Activated gamma-delta T cell treated with Interleukin-2 at 50 U/mL for 16 hours (primary cell): ENCODE data around the gene PLA2R1.

Experiments used
- DNase-seq: peaks from one replicate; pipeline ENCODE4 v3.0.0-alpha.2; 2020

The PLA2R1 gene

DNA sequence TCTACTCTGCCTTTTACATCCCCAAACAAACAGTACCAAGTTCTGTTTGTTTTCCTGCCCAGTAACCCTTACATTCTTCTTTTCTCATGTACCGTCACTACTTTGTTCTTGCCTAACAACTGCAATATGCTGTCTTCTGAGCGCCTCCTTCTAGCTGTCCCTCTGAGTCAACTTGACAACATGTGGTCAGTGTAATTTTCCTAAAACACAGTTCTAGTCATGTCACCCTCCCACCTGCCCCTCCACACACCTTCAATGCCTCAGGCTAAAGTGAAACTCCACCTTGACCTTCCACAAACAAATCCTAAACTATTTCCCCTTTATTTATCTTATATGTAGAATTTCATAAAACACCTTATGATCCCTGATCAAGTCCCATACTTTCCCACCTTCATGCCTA is 139.9 kb downstream of the PLA2R1 start:
- DNase-seq = no peak

DNA sequence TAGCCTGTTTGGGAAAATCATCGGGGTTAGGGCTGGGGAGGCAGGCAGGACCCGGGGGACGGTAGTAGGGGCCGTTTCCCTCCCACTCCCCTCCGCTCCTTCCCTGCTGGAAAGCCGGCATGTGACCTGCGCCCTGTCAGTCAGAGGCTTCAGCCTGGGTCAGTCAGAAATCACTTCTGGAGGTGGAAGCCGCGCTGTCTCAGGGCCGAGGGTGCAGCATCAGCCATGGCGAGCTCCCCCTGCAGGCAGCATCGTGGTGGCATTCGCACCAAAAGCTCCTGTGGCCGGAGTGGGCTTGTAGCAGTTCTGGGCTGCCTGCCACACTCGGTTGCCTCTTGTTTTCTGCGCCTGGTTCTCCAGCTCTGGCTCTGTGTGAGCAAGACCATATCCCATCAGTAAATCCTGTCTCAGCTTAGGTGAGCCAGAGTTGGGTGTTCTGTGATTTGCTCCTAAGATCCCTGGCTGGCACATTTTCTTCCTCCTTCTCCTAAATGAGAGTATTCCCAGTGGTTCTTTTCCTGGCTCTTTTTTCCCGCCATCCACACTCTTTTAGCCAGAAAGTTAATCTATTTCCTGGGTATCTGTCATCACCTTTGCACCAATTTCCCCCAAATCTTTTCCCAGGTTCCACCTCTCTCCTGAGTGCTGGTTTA is 140.5 kb downstream of the PLA2R1 start:
- DNase-seq = peak; percentile 69

DNA sequence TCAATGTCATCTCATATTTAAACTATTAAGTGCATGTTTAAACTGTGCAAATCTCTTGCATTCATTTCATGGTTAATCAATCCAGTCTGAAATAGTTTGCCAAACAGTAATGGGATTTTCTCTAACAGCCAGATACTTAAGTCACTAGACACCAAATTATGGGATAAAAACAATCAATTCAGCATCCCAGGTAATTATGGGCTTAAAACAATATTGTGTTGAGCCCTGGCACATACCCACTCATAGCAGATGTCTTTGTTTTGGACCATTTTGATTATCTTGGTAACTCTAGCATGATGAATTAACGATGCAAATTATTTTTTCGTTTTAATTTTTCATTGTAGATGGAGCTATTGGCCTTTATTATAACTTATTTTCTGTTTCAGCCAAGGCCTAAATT is 145.9 kb downstream of the PLA2R1 start:
- no peak for DNase-seq

DNA sequence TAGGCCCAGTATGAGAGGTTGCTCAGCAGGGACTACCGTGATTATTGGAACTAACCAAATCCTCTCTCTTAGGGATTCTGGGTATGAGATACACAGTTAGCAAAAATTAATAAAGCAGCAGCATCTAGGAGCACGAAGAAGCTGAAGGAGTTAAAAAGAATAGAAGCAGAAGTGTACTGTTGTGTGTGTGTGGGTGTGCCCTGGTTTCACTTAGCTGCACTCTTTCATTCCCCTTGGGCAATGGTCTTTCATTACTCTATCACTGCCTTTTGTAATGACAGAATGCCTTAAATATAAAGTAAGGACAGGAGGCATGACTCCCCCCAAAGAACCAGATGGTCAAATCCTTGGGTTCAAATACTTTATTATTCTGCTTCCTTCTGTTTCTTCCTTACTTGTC is 148.5 kb downstream of the PLA2R1 start:
- no peak for DNase-seq

DNA sequence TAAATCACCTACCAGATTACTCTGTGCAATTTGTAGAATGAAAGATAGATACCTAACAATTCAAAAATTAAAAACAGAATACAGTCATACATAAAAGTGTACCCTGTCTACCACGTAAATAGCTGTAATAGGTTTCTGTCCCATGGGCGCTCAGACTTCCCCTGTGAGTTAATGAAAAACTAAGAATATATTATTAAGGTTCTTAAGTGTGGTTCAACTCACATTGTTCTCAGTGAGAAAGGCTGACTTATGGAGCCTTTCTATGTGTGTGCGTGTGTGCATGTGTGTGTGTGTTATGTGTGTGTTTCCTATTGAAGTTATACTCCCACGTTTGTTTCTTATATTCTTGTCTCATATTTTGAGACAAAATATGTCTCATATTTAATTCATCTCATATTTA is 149.8 kb downstream of the PLA2R1 start:
- no peak for DNase-seq

DNA sequence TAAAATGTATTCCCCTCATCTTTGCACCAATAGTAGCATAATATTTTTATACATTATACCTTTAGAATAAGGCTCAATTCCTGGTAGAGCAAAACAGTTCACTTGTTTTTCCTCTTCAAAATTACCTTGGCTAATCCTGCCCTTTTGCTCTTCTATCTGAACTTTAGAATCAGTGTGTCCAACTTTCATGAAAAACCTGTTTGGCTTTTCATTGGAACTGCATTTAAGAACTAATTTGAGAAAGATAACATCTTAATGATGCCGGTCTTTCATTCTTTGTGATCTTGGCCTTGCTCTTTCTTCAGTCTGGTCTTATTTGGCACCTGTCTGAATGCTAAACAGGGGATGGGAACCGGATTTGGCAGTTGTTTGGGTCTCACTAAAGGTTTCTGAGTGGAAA is 151.5 kb downstream of the PLA2R1 start:
- no peak for DNase-seq

DNA sequence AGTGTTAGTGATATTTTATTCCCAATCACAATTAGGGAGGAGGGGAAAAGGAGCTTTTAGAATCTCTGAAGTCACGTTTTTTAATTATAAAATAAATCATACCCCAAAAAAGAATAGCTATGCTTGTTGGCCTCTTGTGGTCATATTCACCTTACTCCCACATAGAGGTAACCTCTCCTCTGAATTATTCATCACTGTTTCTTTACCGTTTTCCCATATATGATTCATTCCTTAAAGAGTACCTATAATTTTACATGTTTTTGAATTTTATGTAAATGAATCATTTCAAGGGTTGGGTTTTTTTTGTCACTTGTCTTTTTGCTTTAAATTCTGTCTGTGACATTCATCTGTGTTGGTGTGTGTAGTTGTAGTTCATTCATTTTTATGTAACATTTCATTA is 153.8 kb downstream of the PLA2R1 start:
- no peak for DNase-seq

DNA sequence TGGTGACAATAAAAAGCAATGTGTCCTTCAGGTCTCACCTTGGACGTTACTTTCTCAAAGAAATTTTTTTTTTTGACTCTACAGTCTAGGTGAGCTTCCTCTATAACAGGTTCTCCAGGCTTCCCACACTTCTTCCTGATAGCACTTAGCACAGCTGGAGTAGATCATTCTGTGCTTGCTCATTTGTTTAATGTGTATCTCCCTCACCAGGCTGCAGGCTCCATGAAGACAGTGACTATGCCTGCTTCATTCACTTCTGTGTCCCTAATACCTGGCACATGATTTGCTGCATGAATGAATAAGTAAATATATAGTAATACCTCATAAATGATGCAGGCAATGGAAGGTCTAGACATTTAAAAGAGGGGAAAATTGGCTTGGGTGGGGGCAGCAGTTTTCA is 154.5 kb downstream of the PLA2R1 start:
- no peak for DNase-seq

DNA sequence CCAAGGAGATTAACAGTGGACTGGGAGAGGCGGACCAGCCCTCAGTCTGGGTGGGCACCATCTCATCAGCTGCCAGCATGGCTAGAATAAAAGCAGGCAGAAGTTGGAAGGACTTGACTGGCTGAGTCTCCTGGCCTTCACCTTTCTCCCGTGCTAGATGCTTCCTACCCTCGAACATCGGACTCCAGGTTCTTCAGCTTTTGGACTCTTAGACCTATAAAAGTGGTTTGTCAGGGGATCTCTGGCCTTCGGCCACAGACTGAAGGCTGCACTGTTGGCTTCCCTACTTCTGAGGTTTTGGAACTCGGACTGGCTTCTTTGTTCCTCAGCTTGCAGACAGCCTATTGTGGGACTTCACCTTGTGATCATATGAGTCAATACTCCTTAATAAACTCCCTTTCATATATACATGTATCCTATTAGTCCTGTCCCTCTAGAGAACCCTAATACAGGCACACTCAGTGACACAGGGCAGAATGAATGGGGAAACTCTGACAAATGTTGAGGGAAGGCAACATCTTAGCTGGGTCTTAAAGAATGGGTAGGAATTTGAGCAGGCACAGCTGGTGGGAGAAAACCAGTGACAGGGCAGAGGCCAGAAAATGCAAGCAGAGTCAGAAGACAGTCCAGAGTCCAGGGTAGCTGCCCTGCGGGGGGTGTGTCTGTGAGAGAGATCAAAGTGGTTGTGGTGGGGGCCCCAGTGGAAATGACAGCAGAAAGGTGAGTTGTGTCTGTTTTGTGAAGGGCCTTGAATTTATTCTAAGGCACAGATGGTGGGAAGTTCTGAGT is 156.3 kb downstream of the PLA2R1 start:
- DNase-seq = no peak

DNA sequence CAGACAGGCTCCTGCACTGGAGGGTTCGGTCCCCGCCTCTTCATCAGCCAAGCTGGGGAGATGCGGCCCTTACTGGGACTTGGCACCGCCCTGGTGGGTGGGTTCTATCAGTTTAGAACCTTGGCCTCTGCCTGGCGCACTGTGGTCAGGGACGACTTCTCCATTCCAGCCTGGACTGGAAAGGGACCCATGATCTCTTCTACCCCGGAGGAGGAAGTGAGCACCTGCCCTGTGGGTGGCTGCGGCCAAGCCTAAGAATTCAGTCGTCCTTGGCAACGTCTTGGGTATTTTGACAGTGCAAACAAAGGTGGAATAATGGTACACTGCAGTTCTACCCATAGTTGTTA is 157.5 kb downstream of the PLA2R1 start:
- no peak for DNase-seq

DNA sequence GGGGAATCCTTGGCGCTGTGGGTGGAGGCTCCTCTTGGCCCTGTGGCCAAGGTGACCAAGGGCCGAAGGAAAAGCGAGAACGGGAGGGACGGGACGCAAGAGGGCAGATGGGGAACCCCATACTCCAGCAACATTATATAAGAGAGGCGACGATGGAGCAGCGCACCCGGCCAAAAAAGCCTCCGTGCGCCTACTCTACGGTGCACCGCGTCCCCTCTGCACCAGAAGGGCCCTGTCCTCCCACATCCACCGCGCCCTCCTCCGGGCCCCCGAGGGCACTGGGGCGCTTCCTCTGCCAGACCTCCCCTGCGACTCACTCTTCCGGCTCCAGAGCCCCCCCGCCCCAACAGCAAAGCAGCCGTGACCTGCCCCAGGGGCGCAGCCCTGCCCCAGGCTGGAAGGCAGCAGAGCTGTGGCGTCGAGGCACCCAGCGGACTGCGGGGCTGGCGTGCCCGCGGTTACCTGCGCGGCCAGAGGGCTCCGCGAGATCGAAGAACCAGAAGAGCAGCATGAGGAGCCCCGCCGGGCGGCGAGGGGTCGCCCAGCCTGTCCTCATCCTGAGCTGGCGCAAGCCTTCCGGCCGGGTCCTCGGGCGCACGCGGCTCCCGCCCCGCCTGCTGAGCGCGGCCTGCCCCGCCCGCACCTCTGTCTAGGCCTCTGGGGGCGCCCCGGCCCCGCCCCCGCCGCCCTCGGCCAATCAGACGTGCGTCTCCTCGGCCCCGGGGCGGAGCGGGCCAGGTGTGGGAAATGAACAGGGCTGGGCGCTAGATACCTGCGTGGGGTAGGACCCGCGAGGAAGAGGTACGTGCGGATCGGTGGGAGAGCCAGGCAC is 158.1 kb downstream of the PLA2R1 start, which contains the start of gene LY75:
TSS of gene LY75 (minus strand) at position 630 of the 832 bp plus-strand sequence.
- peak; percentile 77 for DNase-seq

DNA sequence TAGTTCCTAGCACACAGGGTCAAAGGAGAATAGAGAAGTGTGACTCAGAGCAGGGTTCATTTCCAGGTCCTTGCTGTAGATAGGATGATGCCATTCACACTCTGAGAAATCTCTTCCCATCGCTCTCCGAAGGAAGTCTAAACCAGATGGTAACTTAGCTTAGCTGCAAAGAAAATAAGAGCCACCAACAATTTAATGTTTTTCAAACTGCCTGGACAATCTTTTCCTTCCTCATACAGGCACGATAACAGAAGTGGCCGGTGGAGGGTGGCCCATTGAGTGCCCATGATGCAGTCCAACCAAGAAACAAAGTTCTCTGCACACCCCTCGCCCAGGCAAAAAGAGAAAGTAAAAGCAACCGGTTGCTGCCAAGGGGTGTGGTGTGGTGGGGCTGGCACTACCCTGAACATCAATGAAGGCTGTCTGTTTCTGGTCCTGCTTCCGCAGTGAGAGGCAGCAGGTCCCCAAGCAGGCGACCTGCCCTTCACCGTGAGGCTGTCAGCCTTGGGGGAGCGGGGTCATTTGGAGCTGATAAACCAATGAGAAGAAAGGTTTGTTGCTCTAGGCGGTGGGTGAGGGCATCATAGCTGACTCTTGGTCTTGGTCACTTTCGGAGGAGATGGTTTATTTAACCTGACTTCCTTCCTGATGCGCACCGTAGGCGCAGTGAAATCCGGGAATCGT is 158.8 kb downstream of the PLA2R1 start:
- DNase-seq = peak; percentile 56

DNA sequence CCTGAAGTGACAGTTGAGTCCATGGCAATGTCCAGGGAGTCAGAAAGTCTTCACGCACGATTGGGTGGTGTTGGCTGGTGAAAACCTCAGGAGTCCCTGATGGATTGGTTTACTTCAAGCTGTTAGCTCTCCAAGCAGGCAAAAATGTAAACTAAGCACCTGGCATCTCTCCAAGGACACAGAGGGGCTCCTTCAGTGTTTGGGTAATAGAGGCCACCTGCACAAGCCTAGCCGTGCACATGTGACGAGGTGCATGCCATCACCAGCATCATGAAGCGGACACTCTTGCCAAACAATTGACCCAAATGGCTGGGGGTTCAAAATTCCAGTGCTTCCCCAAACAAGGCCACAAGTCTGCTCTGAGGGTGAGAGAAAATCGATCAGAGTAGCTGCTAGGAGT is 159.7 kb downstream of the PLA2R1 start:
- DNase-seq = no peak

DNA sequence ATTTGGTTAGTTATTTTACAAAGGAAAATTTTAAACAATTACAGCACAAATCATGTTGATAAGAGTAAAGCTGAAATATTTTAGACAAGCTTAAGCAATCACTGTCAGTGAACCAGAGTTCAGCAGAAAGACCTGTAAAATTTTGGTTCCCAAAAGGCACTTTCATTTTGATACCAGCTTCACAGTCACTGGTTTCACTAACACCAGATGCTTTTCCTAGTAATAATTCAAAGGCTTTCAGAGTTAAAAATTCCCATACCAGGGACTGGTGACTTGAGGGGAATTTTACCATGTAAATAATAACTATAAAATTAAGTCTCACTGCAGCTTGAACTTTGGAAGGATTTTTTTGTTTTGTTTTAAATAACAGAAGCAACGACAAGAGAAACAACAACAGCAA is 162.1 kb downstream of the PLA2R1 start:
- no peak for DNase-seq

DNA sequence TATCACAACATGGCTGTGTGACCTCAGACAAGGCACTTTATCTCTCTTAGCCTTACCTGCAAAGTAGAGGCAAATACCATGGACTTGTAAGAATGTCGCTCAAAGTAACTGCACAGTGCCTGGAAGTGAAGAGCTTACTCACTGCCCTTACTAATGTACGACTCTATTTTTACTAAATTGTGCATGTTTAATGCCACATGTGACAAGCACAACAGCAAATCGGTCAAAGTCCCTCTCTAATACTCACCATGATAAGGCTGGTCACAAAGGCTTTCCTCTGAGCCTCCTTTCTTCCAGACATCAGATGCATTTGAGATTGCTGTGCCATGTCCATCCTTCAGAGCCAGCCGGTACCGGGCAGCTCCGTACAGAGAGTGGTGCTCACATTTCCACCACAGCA is 164.0 kb downstream of the PLA2R1 start:
- no peak for DNase-seq

DNA sequence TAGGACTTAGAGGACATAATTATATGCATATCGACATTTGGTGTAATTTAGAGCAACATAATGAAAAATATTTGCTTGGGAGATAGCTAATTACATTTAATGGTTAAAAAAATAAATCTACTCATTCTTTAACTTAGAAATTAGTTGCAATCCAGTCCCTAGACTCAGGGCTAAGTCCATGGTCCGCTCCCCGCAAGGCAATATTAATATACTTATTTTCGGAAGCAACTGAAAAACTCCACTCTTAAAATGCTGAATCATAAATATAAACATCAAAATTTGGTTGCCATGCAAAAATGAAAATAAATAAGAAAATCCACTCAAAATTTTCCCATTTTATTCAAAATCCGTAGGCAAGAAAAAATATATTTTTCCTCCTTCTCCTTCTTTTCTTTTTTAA is 164.7 kb downstream of the PLA2R1 start:
- DNase-seq = no peak

DNA sequence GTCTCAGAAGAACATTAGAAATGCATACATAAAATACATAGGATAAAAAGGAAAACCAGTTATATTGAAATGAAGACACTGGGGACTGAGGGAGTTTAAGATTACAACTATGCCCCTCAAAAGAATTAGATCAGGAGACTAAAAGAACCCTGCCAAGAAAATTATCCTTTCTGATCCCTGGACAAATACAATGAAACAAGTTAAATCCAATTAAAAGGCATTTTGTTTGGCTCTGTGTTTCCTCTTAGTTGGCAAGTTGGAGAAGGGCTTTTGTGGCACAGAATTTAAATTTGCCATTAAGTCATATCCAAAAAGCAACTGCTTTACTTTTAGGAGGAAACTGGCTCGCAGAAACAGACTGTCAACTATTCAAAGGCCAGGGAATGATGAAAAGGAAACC is 165.3 kb downstream of the PLA2R1 start:
- DNase-seq = no peak

DNA sequence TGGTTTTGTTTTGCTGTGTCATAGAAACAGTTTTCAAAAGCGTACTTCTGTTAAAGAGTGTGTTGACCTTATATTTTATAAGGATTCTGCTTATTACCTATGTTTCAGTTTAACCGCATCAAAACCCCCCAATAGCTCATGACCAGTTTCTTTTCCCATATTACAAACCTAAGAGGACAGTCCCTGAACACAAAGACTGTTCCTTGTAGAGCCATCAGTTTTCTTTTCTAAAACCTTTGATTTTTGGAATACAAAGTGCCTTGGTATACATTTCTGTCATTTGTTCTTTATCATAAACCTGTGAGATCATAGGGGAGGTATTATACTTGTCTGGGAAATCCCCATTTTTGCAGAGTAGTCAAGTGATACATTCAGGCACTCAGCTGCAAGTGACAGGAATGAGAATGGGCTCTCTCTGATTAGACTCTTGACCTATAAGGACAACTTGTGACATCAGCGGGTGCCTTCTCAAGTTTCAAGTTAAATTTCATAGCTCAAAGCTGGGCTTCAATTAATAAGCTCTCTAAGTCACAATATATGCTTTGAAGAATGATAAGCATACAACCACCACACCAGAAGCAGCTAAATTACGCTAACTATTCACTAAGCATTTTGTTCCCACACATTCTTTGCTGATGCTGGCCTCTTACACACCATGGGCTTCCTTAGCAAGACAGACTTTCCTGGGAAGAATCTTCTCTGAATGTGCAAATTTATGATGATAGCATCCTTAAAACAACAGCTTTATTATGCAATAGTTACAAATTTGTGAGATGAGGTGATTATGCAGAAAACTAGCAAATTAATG is 167.0 kb downstream of the PLA2R1 start:
- no peak for DNase-seq

DNA sequence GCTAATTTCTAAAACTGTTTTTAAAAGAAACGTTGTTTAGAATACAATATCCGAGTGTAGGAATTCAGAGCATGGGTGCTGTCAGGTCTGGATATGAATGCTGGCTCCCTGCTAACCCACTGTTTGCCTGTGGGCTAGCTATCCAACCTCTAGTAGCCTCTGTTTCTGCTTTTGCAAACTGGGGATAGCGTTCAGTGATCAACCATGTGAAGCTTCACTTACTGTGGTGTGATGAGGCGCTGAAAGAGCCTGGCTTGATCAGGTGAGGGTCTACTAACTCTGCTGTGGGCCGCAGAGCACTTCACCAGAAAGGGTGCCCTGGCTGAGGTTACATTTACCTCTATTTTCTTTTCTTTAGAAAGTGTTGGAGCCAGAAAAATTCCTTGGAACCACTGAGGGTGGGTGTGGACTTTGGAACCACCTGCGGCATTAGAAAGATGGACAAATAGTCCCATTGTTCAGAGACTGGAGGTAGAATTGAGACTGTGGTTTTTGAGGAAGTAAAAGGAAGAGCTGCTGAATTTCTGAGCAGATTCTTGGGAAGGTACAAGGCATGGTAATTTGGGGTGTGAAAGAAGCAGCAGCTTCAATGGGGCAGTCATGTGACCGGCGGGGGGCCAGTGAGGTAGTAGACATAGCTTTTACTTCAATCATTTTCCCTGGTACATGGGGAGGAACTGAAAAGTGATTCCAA is 168.1 kb downstream of the PLA2R1 start:
- no peak for DNase-seq

DNA sequence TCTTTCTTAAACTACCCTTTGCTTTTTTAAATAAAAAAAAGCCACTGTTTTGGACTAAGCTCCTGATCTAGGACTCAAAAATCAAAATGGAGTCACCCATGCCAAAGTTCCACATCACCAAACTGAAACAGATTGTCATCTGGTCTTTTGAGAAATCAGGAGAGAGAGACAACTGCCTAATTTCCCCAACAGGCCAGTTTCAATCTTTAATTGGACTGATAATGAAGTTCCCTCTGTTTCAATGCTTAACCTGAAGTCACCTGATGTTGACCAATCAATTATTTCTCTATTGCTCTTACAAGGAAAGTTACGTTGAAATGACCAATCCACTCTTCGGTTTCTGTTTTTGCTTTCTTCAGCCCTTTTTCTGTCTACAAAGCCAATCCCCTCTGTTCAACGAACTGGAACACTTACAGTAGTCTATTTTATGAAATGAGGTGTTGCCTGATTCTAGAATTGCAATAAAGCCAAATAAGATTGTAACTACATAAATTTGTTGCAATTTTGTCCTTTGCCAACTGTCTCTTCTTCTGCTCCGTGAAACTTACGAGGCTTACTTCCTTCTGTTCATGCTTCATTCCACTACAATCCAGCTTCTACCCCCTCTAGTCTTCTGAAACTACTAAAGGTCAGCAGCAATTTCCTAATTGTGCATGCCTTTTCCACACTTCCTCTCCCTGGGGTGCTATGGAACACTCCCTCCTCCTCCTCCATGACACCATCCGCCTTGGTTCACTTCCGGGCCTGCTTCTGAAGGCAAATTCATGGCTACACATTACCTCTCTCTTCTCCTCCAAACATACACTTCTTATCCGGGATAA is 169.2 kb downstream of the PLA2R1 start:
- no peak for DNase-seq
